ENCODE measurements around the gene EIF4A3. TPM values are rescaled to one million over a fixed set of nuclear protein-coding genes. Genes with fewer than 3 reads are reported as not detected.

EIF4A3 gene
- 10 to 100 TPM; 35.8 to 54.0 (median 45.7) TPM for total RNA-seq

DNA sequence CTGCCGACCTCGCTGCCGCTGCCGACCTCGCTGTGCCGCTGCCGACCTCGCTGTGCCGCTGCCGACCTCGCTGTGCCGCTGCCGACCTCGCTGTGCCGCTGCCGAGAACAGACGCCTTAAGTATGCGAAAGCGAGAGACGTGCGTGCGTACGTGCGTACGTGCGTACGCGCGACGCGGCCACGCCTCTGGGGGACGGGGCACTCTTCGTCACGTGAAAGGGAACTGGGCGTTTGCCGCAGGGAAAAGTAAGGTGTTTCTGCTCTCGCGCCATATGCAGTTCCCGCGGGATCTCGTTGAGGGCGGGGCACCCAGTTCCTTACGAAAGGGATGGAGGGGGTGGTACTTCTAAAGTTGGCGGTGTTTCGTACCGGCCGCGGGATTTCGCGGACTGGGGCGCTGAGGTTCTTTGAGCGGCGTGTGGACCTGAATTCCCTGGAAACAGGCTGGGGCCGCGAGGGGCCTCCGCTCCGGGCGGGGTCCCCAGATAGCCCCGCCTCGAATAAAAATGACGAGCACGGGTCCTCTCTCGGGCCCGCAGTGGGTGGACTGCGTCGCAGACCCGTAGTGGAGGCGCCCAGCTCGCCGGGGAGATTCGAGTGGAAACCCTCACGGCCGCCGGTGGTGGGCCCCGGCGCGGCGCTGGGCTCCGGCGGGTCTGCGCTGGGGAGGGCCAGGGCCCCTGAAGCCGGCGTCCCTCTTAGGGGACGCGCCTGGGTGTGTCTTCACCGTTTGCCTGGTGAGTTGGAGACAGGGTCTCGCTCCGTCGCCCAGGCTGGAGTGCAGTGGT, at the start of gene EIF4A3:
Gene EIF4A3 (minus strand): TSS at position 94 of the 788 bp plus-strand sequence. CDS start 167 bp downstream, outside the sequence.
- TF ChIP-seq CTCF (IDR thresholded peaks at IDR 0.05; ENCODE audit: low read depth): no peak

DNA sequence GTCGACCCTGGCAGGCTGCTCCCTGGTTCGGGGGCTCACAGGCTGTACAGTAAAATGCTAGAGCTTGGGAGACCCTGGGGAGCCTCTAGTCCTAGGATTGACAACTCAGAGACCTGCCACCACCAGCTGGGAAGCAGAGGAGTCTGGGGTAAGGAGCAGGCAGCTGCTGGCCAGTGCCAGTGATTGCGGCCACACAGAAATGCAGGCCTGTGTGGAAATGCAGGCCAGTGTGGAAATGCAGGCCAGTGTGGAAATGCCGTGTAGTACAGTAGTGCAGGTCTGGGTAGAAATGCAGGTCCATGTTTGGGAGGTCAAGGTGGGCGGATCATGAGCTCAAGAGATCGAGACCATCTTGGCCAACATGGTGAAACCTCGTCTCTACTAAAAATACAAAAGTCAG, 49.7 kb upstream of the EIF4A3 start:
- TF ChIP-seq CTCF (IDR thresholded peaks at IDR 0.05; ENCODE audit: low read depth): no peak

DNA sequence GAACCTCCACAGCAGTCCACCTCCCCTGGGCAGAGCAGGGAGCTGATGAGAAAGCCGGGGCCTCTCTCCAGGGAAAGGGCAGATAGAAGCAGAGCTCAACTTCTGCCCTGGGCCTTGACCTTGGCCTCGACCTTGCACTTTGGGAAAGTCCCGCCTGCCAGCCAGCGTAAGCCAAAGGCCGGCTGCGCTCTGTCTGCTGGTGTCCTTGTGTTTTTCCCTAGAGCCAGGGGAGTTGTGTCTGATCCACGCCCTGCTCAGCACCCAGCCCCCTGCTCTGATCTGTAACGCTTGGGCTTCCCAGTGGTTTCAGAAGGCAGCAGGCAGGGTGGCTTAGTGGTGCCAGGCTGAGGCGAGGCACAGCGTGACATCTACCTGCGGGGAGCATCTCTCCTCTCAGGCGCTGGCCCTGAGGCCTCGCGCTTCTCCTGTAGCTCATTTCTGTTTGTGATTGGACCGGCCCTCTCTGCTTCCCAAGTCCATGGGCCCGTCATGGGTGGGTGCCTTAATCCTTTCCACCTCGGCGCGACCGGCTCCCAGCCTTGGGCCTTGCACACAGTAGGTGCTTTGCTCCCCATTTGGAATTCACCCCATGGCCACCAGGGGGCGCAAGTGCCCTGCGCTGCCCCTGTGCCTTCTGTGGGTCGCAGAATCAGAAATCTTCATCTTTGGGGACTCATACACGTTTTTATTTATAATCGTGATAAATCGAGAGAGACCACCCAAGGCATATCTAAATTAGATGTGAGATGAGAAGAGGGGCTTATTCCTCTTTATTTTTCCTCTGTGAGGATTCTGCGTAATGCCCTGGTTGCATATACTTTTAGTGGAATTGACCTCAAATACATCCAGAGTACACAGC, 49.0 kb upstream of the EIF4A3 start:
- TF ChIP-seq CTCF (IDR thresholded peaks at IDR 0.05; ENCODE audit: low read depth): no peak

GRCh38 chr17:80195141-80195540, 48.2 kb upstream of the EIF4A3 start:
- TF ChIP-seq CTCF (IDR thresholded peaks at IDR 0.05; ENCODE audit: low read depth): no peak

DNA sequence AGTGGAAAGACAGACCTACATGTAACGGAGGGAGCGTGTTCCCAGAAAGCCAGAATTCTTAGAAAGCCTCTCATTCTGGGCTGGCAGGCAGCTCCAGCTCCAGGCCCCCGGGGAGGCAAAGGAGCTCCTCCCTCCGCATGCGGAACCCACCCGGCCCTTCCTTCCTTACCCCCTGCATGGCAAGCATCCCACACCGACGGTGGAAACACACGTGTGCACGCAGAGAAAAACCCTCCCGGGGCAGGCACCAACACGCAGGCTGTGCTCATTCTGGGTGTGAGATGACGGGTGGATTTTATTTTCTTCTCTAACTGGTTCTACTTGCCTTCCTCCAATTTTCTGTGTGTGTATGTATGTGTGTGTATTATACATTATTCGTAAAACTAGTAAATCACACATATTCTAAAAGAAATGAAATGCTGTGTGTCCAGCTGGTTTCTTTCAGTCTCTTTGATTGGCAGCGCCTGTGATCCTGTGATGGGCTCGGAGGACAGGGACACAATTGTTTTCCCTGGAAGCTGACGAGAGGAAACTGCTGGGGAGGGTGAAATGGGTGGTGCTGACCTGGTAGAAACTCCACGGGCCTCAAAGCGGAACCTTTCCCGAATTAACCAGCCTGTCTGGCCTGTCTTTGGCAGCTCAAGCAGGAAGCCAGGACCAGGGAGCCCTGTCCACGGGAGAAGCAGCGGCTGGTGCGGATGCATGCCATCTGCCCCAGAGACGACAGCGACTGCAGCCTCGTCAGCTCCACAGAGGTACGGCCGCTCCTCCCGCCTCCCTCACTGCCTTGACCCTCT, 45.1 kb upstream of the EIF4A3 start:
- no peak for TF ChIP-seq CTCF (IDR thresholded peaks at IDR 0.05; ENCODE audit: low read depth)

GRCh38 chr17:80191192-80191591, 44.3 kb upstream of the EIF4A3 start:
- TF ChIP-seq CTCF (IDR thresholded peaks at IDR 0.05; ENCODE audit: low read depth): no peak

Measured in subcutaneous adipose tissue (tissue), 4 donors.